Right lobe of liver (tissue), 6 donors: ENCODE measurements around the gene PLCL1. TPM values are rescaled to one million over a fixed set of nuclear protein-coding genes. Genes with fewer than 3 reads are reported as not detected.
A peak's percentile ranks its signal among the peaks of the same experiment; 100 is the strongest.

Source experiments
- ATAC-seq, 4 donors: fragments of 200-7000 bp; cut with Tn5 transposase; one replicate each; pipeline ENCODE4 v1.9.1; 2020; ENCODE audit warnings: mild to moderate bottlenecking in 4 of 4, moderate library complexity in 4 of 4
- DNase-seq, 3 donors: peaks; one replicate each; pipeline ENCODE4 v3.0.0-alpha.2; 2020
- H3K27ac ChIP-seq, 3 donors: fragments of 200-600 bp; one replicate each; pipeline ENCODE4 v1.8.0; 2022
- H3K27me3 ChIP-seq, 2 donors: fragments of 200-600 bp; one replicate each; pipeline ENCODE4 v1.8.0; 2022
- H3K36me3 ChIP-seq, 4 donors: fragments of 200-600 bp; sonication (generic) in 1 of 4; one replicate each; pipeline versions ENCODE4 v1.5.1 to v1.8.0; 2017 to 2022; ENCODE audit warnings: control low read depth in 1 of 4
- H3K4me1 ChIP-seq, 4 donors: fragments of 200-600 bp; sonication (generic) in 1 of 4; one replicate each; pipeline versions ENCODE4 v1.5.1 to v1.8.0; 2017 to 2022; ENCODE audit warnings: control low read depth in 1 of 4
- H3K4me3 ChIP-seq, 3 donors: fragments of 200-600 bp; one replicate each; pipeline ENCODE4 v1.8.0; 2022
- H3K9me3 ChIP-seq, 4 donors: fragments of 200-600 bp; sonication (generic) in 1 of 4; one replicate each; pipeline versions ENCODE4 v1.5.1 to v1.8.0; 2017 to 2022; ENCODE audit warnings: control low read depth in 1 of 4
- POLR2A ChIP-seq: fragments of 450-650 bp; IDR thresholded peaks from one replicate; pipeline ENCODE4 v1.6.1; 2017; ENCODE audit warnings: antibody characterized with exemption, mild to moderate bottlenecking
- WGBS: methylation state at CpG from one replicate; pipeline ENCODE4 v1.1.6; 2018; ENCODE audit warnings: low coverage, low lambda C conversion rate; ENCODE audit not compliant: insufficient coverage; ENCODE audit errors: missing lambda C conversion rate; 5-methylcytosine and 5-hydroxymethylcytosine counted together
- intact Hi-C, 2 donors: fragments of 100-400 bp; cut with DNase I; formaldehyde crosslinking; loops; one replicate each; pipeline versions ENCODE4 v1.11.2 to v1.14.1; 2022
- total RNA-seq, 6 experiments: library from RNA; depleted of rRNA in 2 of 6; stranded (reverse); fragments of >200 nt in 2 of 6; fragmentation: NEBNext Ultra II Directional in 3 of 6; extraction: Animal tissue kit (Norgen Biotek cat#: 25700) in 3 of 6; gene quantifications; one replicate each; pipeline versions ENCODE4 v1.1.0 to v1.2.4, GENCODE V29; 2016 to 2023
- TF ChIP-seq, protein P1 (sequence below), 4 donors: fragments of 200-600 bp in 3 of 4; fragments of 450-650 bp in 1 of 4; IDR thresholded peaks; one replicate each; pipeline versions ENCODE4 v1.5.1 to v1.8.0; 2016 to 2022; ENCODE audit warnings: antibody characterized with exemption in 4 of 4, mild to moderate bottlenecking in 2 of 4
- donor health status: DM: no; HTN: yes; CAD: no.
- donor health status: DM: no; HTN: no; CAD: no.
- donor health status: DM: no; HTN: no; CAD: no.
- donor health status: DM: no; HTN: yes; CAD: no.
- donor health status: DM: no; HTN: yes; CAD: no.

Gene PLCL1
- total RNA-seq, 6 experiments from 2014 or later, result 0.12 to 0.37 (median 0.24) TPM

DNA sequence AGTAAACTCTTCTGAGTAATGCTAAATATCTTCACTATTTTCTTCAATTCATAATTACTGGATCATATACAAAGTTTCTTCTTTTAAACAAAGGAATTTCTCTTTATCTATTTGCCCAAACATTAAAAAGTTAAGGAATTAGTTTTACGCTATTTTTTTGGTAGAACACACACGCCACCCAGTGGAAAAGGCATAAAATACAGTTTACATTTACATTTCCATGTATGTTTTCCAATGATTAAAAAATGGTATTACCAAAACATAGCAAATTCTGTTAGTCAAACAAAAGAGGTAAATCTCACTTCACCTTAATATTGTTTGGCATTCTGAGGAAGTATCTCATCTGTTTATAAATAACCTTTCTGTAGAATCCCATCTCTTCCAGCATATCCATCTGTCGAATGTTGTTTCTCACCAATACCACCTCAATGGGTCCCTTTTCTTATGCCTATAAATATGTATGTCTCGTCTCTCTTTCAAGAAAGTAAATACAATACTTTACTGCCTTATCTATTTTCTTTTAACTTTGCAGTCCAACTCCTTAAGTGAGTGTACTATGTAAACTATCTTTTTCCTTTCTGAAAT, 26.5 kb upstream of the PLCL1 start:
- Histone ChIP-seq H3K4me3 (no peak overlapping the region), H3K4me1 (no peaks in the 10 kb centered on the region), H3K36me3 (no peaks in the 10 kb centered on the region), H3K9me3 (no peaks in the 10 kb centered on the region), H3K27me3 (no peaks in the 10 kb centered on the region), H3K27ac (no peak overlapping the region)
- ATAC-seq, result peak in 3 of 4 donors; percentile 57 to 66 (median 60)
- no peak for DNase-seq
- 18% methylated on average over 4 of the region's 4 CpGs for WGBS
- no peak for TF ChIP-seq POLR2A
- TF ChIP-seq, protein P1, sequence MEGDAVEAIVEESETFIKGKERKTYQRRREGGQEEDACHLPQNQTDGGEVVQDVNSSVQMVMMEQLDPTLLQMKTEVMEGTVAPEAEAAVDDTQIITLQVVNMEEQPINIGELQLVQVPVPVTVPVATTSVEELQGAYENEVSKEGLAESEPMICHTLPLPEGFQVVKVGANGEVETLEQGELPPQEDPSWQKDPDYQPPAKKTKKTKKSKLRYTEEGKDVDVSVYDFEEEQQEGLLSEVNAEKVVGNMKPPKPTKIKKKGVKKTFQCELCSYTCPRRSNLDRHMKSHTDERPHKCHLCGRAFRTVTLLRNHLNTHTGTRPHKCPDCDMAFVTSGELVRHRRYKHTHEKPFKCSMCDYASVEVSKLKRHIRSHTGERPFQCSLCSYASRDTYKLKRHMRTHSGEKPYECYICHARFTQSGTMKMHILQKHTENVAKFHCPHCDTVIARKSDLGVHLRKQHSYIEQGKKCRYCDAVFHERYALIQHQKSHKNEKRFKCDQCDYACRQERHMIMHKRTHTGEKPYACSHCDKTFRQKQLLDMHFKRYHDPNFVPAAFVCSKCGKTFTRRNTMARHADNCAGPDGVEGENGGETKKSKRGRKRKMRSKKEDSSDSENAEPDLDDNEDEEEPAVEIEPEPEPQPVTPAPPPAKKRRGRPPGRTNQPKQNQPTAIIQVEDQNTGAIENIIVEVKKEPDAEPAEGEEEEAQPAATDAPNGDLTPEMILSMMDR (IDR thresholded peaks at IDR 0.05), result peak; percentile 65 to 79 (median 74)
- intact Hi-C loops, result no loop called here

DNA sequence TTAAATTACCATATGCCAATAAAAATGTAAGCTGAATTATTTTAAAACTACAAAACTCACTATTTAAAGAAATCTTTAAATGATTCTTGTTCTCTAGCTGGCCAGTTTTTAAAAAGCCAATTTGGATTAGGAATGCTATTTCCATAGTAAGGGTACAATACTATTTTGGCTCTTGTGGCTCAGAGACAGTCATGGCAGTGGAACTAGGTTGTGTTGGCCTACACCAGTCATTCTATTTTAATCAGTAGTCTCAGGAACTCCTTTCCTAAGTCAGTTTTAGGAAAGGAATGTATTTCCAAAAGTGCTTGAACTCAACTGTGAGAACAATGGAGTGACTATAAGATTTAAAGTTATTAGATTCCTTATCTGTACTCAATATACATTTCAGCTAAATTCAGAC, 25.1 kb upstream of the PLCL1 start:
- intact Hi-C loops, result no loop called here
- H3K9me3 ChIP-seq, result no peaks in the 10 kb centered on the region
- no peaks in the 10 kb centered on the region for H3K27me3 ChIP-seq
- H3K4me3 ChIP-seq, result no peak overlapping the region
- TF ChIP-seq, protein P1 (IDR thresholded peaks at IDR 0.05), result no peak
- no peak for TF ChIP-seq POLR2A
- no peak for ATAC-seq
- no peak for DNase-seq
- no peaks in the 10 kb centered on the region for H3K36me3 ChIP-seq
- H3K4me1 ChIP-seq, result no peaks in the 10 kb centered on the region
- H3K27ac ChIP-seq, result no peak overlapping the region

DNA sequence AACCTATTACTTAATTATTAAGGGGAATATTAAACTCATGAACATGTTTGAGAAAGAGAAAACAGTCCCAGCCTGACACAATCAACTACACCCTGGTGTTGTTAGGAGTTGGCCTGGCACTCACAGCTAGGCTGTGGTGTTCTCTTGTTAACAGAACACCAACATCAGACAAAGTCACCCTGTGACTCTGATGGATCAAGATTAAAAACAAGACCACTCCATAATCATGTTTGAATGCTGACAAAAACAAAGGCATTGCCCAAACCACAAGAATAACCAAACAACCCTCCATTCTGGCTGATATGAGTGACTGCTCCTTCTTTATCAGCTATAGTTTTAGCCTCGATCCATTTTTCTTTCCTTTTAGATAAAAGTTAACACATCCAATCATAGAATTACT, 22.3 kb upstream of the PLCL1 start:
- no peak overlapping the region for H3K27ac ChIP-seq
- no peak for TF ChIP-seq POLR2A
- TF ChIP-seq, protein P1 (IDR thresholded peaks at IDR 0.05), result no peak
- DNase-seq (no peak), ATAC-seq (no peak)
- H3K9me3 ChIP-seq, result no peaks in the 10 kb centered on the region
- 33% methylated on average over 1 of the region's 1 CpG for WGBS
- H3K4me3 ChIP-seq, result no peak overlapping the region
- peaks cover 0 to 7% (median 0%) of the 10 kb centered on the region in 4 donors for H3K4me1 ChIP-seq
- no peaks in the 10 kb centered on the region for H3K36me3 ChIP-seq
- peaks cover 0 to 10% of the 10 kb centered on the region in 2 donors for H3K27me3 ChIP-seq
- intact Hi-C loops, result loop anchor here in 1 of 2 donors (10.0 kb wide), 1 partner anchor 237 kb away; no protein-coding TSS in a partner anchor

DNA sequence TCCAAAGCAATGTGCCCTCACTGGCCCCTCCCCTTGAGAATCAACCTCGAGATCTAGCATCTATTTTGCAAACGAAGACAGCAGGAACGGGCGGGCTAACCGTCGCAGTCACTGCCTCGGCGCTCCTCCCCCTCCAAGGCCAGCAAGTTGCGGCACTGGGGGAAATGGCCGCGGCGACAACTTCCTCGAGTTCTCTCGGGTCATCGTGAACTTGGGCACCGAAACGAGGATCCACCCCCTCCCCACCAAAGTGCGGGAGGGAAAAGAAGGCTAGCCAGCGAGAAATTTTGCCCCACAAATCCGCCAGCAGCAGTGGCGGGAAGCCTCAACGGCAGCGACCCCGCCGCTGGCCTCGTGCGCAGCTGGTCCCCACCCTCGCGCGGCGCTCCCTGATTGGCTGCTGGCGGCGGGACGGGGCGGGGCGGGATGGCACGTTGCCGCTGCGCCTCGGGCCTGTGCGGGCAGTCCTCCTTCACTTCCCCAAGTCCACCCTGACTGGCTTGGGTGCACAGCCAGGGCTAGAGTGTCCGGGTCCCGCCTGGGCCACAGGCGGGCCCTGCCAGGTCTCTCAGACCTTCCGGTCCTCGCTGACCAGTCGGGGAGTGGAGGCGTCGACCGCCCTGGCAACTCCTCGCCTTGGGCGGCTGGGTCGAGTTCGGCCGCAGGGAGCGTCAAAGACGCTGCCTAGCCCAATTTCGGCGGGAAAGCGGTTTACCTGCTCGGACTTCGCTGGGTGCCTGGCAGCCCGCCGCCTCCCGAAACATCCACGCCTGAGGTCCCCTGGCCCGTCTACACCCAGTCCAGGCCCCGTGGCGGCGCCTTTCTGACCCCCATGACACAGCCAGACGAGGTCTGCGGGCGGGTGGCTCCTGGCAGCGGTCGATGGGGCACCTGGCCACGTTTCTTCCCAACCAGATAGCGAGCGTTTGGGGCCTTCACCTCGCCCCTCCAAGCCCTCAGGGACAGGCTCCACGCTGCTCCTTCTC, 19.1 kb upstream of the PLCL1 start, which contains the start of gene BOLL:
TSS of gene BOLL (minus strand) at position 364 of the 986 bp plus-strand sequence. CDS start 3,469 bp downstream, outside the sequence.
- DNase-seq (peak in 1 of 3 donors; percentile 56), ATAC-seq (peak in 1 of 4 donors; percentile 46)
- no peaks in the 10 kb centered on the region for H3K9me3 ChIP-seq
- H3K27ac ChIP-seq, result no peak within 1 kb of the TSS
- no peaks in the 10 kb centered on the region for H3K36me3 ChIP-seq
- WGBS, result 88% methylated on average over 26 of the region's 80 CpGs
- TF ChIP-seq, protein P1 (IDR thresholded peaks at IDR 0.05), result no peak
- no peak for TF ChIP-seq POLR2A
- peaks cover 0 to 7% (median 0%) of the 10 kb centered on the region in 4 donors for H3K4me1 ChIP-seq
- H3K4me3 ChIP-seq, result peak within 1 kb of the TSS in 2 of 3 donors; percentile 16 to 35
- peaks cover 0 to 17% of the 10 kb centered on the region in 2 donors for H3K27me3 ChIP-seq
- intact Hi-C loops, result loop anchor here in 1 of 2 donors (10.0 kb wide), 1 partner anchor 240 kb away; no protein-coding TSS in a partner anchor
